Activated naive CD4-positive, alpha-beta T cell treated with anti-CD3 and anti-CD28 coated beads, Interleukin-2, amount 10 ng/mL, durations not matched to agents 7 days and 5 days (primary cell): ENCODE measurements around the gene SLCO4A1.

Experiments
- CTCF ChIA-PET: fragments of 350-600 bp; sonication (Branson Sonifier 250); formaldehyde crosslinking; loops from one replicate; lab custom pipeline; 2021; ENCODE audit warnings: antibody characterized with exemption; lab: Charles Lee
- DNase-seq: peaks from one replicate; pipeline ENCODE4 v3.0.0-alpha.2; 2020
- H3K27ac Mint-ChIP-seq: one replicate; pipeline ENCODE4 v1.8.0; 2021; ENCODE audit warnings: mild to moderate bottlenecking, moderate library complexity, mixed read lengths
- H3K27me3 Mint-ChIP-seq: one replicate; pipeline ENCODE4 v1.8.0; 2021; ENCODE audit warnings: mild to moderate bottlenecking, mixed read lengths
- H3K36me3 Mint-ChIP-seq: one replicate; pipeline ENCODE4 v1.8.0; 2021; ENCODE audit warnings: mixed read lengths
- H3K4me1 Mint-ChIP-seq: one replicate; pipeline ENCODE4 v1.8.0; 2021; ENCODE audit warnings: mixed read lengths
- H3K4me3 Mint-ChIP-seq: one replicate; pipeline ENCODE4 v1.8.0; 2021; ENCODE audit warnings: mild to moderate bottlenecking, moderate library complexity, mixed read lengths
- H3K9me3 Mint-ChIP-seq: one replicate; pipeline ENCODE4 v1.8.0; 2021; ENCODE audit warnings: mixed read lengths

SLCO4A1 gene

DNA sequence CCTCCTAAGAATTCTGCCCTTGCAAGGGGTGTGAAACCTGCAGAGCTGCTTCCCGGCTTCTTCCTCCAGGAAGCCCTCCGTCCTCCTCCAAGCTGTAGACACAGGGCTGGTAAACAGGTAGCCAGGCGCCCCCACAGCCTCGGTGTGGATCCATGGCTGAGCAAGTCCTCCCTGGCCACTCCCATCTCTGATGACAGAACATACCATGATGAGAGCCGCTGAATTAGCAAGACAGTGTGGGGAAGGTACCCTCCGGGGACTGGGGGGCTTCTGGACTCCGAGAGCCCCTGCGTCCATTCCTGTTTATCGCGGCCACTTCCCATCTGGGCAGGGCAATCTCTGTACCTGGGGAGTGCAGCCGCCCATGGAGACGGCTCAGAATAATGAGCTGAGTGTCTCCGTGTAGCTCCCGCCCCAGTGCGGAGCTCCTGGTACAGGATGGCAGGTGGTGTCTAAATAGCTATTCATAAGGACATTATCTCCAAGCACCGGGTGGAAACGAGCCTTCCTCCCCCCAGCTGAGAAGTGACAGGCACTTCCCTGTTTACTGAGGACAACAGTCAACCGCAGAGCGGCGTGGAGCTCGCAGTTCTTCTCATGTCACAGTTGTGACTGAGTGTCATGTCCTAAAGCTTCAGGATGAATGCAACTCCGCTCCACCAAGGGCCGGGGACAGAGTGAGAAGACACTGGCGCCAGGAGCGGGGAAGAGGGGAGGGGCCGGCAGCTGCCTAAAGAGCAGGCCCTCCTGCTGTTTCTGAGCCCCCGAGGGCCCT lies 43.7 kb downstream of the SLCO4A1 start:
- CTCF ChIA-PET, result interaction anchor here (0.8 to 1.5 kb wide), 5 partner anchors 12 to 123 kb away, joined by 3 to 11 read pairs (median 3); no protein-coding TSS in a partner anchor
- H3K36me3 Mint-ChIP-seq, result peaks cover 3% of the 10 kb centered on the region
- peaks cover 10% of the 10 kb centered on the region for H3K4me1 Mint-ChIP-seq
- DNase-seq, result peak; percentile 55
- no peak overlapping the region for H3K27ac Mint-ChIP-seq
- peaks cover 3% of the 10 kb centered on the region for H3K9me3 Mint-ChIP-seq
- H3K27me3 Mint-ChIP-seq, result peaks cover 32% of the 10 kb centered on the region
- H3K4me3 Mint-ChIP-seq, result no peak overlapping the region

DNA sequence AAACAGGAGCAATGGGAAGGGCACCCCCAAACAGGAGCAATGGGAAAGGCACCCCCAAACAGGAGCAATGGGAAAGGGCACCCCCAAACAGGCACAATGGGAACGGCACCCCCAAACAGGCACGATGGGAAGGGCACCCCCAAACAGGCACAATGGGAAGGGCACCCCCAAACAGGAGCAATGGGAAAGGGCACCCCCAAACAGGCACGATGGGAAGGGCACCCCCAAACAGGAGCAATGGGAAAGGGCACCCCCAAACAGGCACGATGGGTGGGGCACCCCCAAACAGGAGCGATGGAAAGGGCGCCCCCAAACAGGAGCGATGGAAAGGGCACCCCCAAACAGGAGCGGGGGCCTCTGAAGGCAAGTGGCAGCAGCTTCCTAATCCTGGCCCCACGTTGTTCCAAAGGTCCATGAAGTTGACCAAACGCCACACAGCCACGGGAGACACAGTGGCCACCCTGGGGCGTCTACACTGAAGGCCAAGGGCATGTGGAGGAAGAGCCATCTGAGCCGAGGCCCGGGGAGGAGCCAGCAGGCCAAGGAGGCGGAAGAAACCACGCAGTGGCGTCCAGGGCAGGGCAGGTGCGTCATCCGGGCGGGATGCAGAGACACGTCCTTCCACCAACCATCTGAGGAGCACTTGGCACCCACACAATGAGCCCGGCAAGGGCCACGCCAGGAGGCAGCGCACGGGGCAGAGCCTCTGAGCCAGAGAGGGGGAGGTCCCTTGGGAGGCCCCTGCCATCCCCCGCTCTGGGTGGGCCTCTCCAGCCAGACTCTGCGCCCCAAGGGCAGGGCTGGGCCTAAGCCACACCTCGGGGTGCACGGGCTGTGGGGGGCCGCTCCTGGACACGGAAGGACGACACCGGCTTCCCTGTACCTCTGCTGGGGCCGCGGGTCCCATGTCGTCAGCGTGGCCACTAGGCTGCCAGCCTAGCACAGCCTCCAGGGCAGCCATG lies 44.8 kb downstream of the SLCO4A1 start:
- CTCF ChIA-PET, result interaction anchor here (1.5 kb wide), 1 partner anchor 104 kb away, joined by 11 read pairs; no protein-coding TSS in a partner anchor
- DNase-seq, result no peak
- Mint-ChIP-seq H3K27me3 (peaks cover 40% of the 10 kb centered on the region), H3K4me1 (peaks cover 10% of the 10 kb centered on the region), H3K27ac (no peak overlapping the region), H3K9me3 (peaks cover 3% of the 10 kb centered on the region), H3K36me3 (peaks cover 3% of the 10 kb centered on the region), H3K4me3 (no peak overlapping the region)

DNA sequence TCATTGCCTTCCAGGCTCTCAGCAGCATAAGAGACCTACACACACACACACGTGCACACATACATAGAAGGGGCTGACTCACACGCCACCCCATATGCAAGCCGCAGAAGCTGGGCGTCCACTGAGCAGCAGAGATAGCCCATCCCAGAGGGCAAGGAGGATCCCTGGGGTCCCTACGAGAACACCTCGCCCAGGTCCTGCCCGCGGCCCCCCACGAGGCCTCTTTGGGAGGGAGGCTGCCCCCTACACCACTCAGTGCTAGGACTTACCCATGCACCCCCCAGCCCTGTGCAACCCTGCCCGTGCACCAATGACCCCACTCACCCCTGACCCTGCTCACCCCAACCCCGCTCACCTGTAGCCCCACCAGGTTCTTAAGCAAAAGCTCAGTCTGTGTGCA lies 45.8 kb downstream of the SLCO4A1 start:
- no peak for DNase-seq
- Mint-ChIP-seq H3K36me3 (peaks cover 3% of the 10 kb centered on the region), H3K9me3 (peaks cover 3% of the 10 kb centered on the region), H3K4me3 (no peak overlapping the region), H3K27ac (no peak overlapping the region), H3K4me1 (peaks cover 10% of the 10 kb centered on the region), H3K27me3 (peaks cover 49% of the 10 kb centered on the region)
- CTCF ChIA-PET, result no interaction called here

DNA sequence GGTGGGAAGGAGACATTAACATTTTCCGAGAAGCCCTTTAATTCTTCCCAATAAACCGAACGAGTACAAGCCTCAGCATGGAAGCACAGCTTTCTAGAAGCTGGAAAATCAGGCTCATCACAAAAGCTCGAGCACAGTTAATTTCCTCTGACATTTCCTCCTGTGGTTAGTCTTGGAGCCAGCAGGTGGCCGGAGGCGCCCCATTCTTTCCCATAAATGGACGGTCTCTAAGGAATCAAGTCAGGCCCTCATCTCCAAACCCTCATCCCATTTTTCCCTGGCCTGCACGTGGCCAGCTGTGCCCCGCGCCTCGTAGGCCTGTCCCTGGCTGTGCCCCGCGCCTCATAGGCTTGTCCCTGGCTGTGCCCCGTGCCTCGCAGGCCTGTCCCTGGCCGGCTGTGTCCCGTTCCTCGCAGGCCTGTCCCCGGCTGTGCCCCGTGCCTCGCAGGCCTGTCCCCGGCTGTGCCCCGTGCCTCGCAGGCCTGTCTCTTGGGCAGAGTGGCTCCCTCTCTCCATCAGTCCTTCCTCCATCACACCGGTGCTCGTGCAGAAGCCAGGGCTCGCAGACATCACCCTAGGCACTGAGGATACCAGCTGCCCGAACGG lies 46.7 kb downstream of the SLCO4A1 start:
- Mint-ChIP-seq H3K4me1 (peaks cover 10% of the 10 kb centered on the region), H3K27ac (no peak overlapping the region), H3K36me3 (no peaks in the 10 kb centered on the region), H3K9me3 (no peaks in the 10 kb centered on the region), H3K27me3 (peaks cover 57% of the 10 kb centered on the region), H3K4me3 (no peak overlapping the region)
- CTCF ChIA-PET, result interaction anchor here (1.2 kb wide), 1 partner anchor 120 kb away, joined by 3 read pairs; no protein-coding TSS in a partner anchor
- no peak for DNase-seq

DNA sequence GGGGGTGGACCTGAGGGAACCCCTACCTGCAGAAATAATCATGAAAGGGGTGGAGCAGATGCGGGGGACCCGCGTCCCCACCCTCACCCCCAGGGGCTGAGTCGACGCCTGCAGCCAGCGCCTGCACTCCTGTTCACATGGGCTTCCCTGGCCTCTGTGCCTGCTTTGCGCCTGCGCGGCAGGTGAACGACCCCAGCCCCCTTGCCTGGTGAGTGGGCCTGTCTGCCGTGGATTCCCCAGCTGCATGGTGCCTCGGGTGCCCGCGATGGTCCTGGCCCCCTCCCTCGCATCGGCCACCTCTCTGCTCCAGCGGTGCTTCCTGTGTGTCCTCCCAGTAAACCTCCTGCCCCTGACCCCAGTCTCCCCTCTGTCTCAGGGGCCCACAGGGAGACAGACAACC lies 47.6 kb downstream of the SLCO4A1 start:
- Mint-ChIP-seq H3K27me3 (peaks cover 63% of the 10 kb centered on the region), H3K9me3 (no peaks in the 10 kb centered on the region), H3K27ac (no peak overlapping the region), H3K4me3 (no peak overlapping the region), H3K36me3 (no peaks in the 10 kb centered on the region), H3K4me1 (peaks cover 10% of the 10 kb centered on the region)
- DNase-seq, result no peak
- CTCF ChIA-PET, result interaction anchor here (0.5 to 1.2 kb wide), 2 partner anchors 119 to 307 kb away, joined by 3 to 4 read pairs; no protein-coding TSS in a partner anchor

DNA sequence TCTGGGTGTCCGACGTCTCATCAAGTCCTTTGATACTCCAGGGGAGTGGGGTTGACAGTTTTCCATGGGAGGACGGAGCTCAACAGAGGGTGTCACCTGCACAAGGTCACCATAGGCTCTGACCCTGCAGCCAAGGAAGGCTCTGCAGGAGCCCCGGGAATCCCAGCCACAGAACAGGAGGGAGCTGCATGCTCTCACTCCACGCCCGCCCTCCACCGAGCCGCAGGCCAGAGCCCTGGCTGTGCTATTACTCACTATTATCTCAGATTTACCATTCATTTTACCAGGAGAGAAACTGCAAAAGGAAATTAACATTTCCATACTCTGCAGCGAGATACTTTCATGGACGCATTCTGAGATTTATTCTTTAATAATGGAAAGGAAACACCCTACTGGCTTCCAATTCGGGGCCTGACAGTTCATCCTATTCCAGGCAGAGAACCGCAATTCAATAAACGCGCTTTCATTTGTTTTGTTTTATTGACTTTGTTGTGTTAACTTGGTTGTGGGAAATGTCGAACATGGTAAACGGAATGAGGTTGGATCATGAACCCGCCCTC lies 48.0 kb downstream of the SLCO4A1 start:
- H3K27ac Mint-ChIP-seq, result no peak overlapping the region
- H3K4me1 Mint-ChIP-seq, result peaks cover 10% of the 10 kb centered on the region
- no peak overlapping the region for H3K4me3 Mint-ChIP-seq
- peaks cover 66% of the 10 kb centered on the region for H3K27me3 Mint-ChIP-seq
- H3K9me3 Mint-ChIP-seq, result no peaks in the 10 kb centered on the region
- CTCF ChIA-PET, result interaction anchor here (0.5 kb wide), 1 partner anchor 306 kb away, joined by 4 read pairs; no protein-coding TSS in a partner anchor
- DNase-seq, result no peak
- H3K36me3 Mint-ChIP-seq, result no peaks in the 10 kb centered on the region

DNA sequence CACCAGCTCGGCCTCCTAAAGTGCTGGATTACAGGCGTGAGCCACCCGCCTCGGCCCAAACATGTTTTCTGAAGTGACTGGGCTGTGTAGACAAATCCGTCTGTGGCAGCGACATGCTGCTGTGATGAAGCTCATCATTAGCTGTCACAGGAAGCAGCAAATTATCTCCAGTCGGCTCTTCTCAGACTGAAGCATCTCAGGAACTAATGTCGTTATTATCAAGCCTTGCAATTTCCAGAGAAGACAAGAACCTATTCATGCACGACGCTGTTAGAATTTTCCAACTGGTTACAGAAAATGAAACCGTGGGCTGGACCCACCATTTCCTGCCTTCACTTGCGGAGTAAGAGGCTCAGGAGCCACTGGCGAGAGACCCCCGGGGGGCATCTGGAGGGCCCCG lies 49.2 kb downstream of the SLCO4A1 start:
- H3K27me3 Mint-ChIP-seq, result peaks cover 57% of the 10 kb centered on the region
- no peak overlapping the region for H3K4me3 Mint-ChIP-seq
- peaks cover 2% of the 10 kb centered on the region for H3K4me1 Mint-ChIP-seq

DNA sequence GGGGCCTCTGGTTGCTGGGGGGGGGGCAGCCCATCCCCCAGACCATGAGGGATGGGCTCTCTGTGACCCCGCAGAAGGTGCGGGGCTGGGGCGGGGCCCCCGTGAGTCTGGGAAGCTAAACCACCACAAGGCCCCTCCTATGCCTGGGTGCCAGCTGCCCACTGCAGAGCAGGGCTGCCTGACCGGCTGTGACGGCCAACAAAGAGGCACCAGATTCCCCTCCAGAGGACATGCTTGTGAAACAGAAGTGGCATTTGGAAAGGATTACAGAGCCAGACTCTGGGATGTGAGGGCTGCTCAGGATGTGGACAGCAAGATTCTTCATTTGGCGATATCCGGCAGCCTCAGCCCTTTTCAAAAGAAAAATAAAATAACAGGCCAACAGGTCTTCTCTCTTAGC lies 49.9 kb downstream of the SLCO4A1 start:
- DNase-seq, result no peak
- Mint-ChIP-seq H3K4me3 (no peak overlapping the region), H3K27ac (no peak overlapping the region), H3K36me3 (no peaks in the 10 kb centered on the region), H3K27me3 (peaks cover 58% of the 10 kb centered on the region), H3K9me3 (no peaks in the 10 kb centered on the region), H3K4me1 (no peaks in the 10 kb centered on the region)
- CTCF ChIA-PET, result no interaction called here

More for the DNA sequence above, 49.2 kb downstream of the SLCO4A1 start:
- CTCF ChIA-PET, result no interaction called here
- DNase-seq, result no peak
- H3K27ac Mint-ChIP-seq, result no peak overlapping the region
- H3K36me3 Mint-ChIP-seq, result no peaks in the 10 kb centered on the region
- H3K9me3 Mint-ChIP-seq, result no peaks in the 10 kb centered on the region

DNA sequence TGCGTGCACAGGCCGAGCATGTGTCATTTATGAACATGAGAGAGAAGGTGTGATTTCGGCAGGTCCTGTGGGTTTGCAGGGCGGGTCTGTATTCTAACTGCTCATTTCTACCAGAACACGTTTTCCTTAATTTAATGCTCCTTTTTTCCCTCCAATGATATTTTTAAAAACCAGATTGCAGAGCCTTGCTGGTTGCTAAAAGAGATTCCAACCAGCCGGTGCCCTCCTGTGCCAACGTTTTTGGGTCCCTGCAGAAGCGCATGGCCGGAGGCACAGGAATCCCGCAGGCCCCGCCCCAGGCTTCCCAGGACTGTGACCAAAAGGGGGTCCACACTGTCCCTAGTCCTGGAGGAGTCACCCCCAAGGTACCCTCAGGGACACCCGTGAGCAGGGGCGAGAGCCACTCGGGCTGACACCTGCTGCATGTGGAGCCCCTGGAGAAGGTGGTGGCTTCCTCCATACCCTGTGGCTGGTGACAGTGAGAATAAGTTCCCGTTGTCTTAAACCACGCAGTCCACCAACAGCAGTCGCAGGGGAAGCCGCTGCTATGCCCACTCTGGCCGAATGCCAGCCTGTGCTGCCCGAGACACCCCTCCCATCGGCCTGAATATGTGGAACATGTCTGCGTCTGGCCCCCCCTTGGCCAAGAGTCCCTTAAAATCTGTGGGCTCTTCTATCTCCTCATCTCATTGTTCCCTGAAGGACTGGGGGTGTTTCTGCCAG lies 50.7 kb downstream of the SLCO4A1 start:
- H3K27me3 Mint-ChIP-seq, result peaks cover 63% of the 10 kb centered on the region
- H3K27ac Mint-ChIP-seq, result no peak overlapping the region
- H3K4me1 Mint-ChIP-seq, result no peaks in the 10 kb centered on the region
- no peak overlapping the region for H3K4me3 Mint-ChIP-seq
- no peaks in the 10 kb centered on the region for H3K36me3 Mint-ChIP-seq
- no peak for DNase-seq
- CTCF ChIA-PET, result no interaction called here
- H3K9me3 Mint-ChIP-seq, result no peaks in the 10 kb centered on the region

DNA sequence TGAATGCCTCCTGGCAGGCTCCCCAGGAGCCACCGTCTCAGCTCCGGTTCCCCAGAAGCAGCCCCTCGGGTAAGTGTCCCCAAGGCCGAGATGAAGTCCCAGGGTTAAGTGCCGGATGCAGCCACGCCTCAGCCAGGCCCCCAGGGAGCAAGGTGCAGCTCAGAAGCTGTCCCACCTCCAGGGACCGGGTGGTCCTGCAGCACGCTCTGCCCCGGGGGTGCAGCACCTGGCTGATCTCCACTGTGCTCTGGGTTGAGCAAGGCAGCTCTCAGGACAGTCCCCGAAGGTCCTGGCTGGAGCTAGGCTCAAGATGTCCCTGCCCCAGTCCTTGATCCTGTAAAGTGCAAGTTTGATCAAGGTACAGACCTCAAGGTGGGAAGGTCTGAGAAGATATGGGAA lies 51.2 kb downstream of the SLCO4A1 start:
- Mint-ChIP-seq H3K4me1 (no peaks in the 10 kb centered on the region), H3K27me3 (peaks cover 68% of the 10 kb centered on the region), H3K27ac (no peak overlapping the region), H3K9me3 (no peaks in the 10 kb centered on the region), H3K4me3 (no peak overlapping the region), H3K36me3 (no peaks in the 10 kb centered on the region)
- DNase-seq, result no peak
- CTCF ChIA-PET, result no interaction called here

DNA sequence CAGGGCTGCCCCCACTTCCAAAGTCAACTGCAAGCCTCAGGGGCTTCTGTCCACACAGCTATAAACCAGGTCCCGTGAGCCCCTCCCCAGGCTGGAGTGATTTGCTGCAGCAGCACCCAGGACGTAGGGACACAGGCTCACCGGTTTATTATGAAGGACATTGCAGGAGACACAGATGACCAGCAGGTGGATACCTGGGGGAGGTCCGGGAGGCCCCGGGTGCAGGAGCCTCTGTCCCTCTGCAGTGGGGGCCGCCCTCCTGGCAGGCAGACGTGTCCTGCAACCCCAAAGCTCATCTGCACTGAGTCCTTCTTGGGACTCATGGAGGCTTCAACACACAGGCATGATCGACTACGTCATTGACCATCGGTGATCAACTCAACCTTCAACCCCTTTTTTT lies 51.8 kb downstream of the SLCO4A1 start:
- Mint-ChIP-seq H3K36me3 (no peaks in the 10 kb centered on the region), H3K27ac (no peak overlapping the region), H3K9me3 (no peaks in the 10 kb centered on the region), H3K27me3 (peaks cover 68% of the 10 kb centered on the region), H3K4me1 (no peaks in the 10 kb centered on the region), H3K4me3 (no peak overlapping the region)
- CTCF ChIA-PET, result interaction anchor here (1.0 kb wide), 1 partner anchor 115 kb away, joined by 3 read pairs; no protein-coding TSS in a partner anchor
- no peak for DNase-seq

DNA sequence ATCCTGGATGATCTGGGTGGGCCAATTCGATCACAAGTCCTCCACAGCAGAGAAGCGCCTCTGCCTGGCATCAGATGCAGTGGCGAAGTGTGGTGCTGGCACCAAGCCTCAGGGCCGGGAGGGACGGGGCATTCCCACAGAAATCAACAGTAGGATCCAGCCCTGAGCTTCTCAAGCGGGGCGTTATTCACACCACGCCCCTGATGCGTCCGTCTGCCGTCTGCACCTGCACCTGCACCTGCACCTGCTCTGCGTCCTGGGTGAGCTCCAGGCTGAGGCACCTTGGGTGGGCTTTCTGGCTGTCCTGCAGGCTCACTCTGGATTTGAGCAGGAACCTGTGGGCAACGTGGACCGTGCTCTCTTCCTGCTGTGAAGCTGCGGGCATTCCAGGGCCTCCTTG lies 52.6 kb downstream of the SLCO4A1 start:
- Mint-ChIP-seq H3K27ac (no peak overlapping the region), H3K9me3 (no peaks in the 10 kb centered on the region), H3K4me3 (no peak overlapping the region), H3K4me1 (no peaks in the 10 kb centered on the region), H3K36me3 (no peaks in the 10 kb centered on the region), H3K27me3 (peaks cover 70% of the 10 kb centered on the region)
- DNase-seq, result no peak
- CTCF ChIA-PET, result interaction anchor here (1.0 kb wide), 1 partner anchor 114 kb away, joined by 3 read pairs; no protein-coding TSS in a partner anchor
